ENCODE results near the gene LRRC31.
A peak's percentile ranks its signal among the peaks of the same experiment; 100 is the strongest.

The LRRC31 gene

DNA sequence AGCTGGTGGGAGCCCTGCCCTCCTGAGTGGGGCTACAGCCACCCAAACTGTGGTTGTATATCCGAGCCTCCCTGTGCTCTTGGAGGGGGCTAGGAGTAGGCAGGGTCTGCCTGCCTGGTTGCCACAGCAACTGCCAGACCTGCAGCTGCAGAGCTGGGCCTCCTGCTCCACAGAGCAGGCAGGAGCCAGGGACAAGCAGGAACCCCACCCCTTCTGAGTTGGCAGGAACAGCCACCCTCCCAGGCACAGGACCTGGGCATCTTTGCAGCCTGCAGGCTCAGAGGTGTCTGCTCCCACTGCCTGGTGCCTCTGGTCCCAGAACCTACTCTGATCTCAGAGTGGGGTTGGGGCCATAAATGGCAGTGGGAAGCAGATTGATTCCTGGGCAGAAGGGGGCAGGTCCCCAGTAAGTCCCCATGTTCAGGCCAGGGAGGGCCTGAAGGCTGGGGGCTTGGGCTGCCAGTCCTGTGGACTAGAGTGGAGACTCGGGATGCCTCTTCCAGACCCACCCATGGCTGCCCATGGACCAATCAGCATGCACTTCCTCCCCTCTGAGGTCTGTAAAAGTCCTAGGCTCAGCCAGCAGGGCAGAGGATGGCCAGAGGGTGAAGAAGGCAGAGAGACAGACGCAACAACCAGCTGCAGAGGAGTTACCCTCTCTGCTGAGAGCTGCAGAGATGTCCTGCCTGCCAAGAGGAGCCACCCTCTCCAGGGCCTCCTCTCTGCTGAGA lies 10.3 kb upstream of the LRRC31 start:
- no peak for DNase-seq (ENCODE audit: low read depth)
- no peak overlapping the region for H3K4me3 ChIP-seq (ENCODE audit: low read length)
- TF ChIP-seq, protein P1, sequence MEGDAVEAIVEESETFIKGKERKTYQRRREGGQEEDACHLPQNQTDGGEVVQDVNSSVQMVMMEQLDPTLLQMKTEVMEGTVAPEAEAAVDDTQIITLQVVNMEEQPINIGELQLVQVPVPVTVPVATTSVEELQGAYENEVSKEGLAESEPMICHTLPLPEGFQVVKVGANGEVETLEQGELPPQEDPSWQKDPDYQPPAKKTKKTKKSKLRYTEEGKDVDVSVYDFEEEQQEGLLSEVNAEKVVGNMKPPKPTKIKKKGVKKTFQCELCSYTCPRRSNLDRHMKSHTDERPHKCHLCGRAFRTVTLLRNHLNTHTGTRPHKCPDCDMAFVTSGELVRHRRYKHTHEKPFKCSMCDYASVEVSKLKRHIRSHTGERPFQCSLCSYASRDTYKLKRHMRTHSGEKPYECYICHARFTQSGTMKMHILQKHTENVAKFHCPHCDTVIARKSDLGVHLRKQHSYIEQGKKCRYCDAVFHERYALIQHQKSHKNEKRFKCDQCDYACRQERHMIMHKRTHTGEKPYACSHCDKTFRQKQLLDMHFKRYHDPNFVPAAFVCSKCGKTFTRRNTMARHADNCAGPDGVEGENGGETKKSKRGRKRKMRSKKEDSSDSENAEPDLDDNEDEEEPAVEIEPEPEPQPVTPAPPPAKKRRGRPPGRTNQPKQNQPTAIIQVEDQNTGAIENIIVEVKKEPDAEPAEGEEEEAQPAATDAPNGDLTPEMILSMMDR (IDR thresholded peaks at IDR 0.05; ENCODE audit: insufficient read depth, low read depth, low read length, missing control alignments): no peak

DNA sequence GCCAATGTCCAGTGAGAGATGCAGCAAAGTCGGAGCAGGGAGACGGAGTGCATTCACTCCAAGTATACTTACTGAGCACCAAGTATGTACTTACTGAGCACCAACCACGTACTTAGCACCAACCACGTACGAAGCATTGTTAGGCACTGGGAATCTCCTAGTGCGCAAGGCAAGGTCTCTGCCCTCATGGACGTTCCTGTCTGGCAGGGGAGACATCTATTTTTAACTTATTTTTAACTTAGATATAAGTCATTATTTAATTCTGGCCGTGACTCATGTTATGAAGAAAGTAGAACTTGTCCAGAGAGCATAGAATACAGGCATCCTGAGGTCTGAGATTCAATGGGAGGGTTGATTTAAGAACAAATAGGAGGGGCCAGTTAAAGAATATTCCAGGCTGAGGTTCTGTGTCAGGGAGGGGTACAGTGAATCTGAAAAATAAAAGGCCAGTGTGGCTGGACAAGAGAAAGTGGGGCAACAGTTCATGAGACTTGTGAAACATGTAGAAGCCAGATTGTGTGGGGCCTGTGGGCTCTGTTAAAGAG lies 9.3 kb upstream of the LRRC31 start:
- no peak overlapping the region for H3K4me3 ChIP-seq (ENCODE audit: low read length)

DNA sequence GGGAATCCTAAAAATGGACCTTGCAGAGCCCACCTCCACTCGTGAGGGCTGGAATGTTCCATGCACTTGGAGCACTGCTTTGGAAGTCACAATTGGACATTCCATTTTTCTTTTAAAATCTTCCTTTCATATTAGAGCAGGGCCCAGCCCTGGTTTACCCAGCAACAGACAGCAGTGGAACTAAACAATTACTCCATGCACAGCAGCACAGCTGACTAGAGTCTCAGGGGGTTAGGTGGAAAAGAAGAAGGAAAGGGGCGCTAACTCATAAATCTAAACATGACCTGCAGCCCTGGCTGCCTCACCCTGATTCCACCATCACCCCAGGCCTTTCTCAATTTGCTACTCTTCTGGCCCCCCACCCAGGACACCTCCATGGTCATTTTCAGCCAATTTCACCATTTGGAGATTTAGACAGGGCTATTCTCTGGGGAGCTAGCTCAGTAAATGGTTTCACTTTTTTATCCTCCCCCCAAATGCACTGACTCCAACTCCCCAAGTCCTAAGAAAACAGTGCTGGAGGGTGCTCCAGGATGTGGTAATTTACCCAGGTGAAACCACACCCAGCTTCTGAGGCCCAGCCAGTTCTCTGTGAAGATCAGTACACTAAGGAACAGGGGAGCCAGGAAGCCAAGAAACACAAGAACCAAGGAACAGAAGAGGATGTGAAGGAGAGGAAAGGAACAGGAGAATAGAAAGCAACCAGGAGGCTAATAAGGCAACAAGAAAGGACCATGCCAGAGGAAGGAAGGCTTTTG lies 1.6 kb upstream of the LRRC31 start:
- H3K4me3 ChIP-seq (ENCODE audit: low read length): no peak overlapping the region
- DNase-seq (ENCODE audit: low read depth): peak; percentile 48
- TF ChIP-seq, protein P1 (IDR thresholded peaks at IDR 0.05; ENCODE audit: insufficient read depth, low read depth, low read length, missing control alignments): no peak

More for the DNA sequence above, 9.3 kb upstream of the LRRC31 start:
- TF ChIP-seq, protein P1 (IDR thresholded peaks at IDR 0.05; ENCODE audit: insufficient read depth, low read depth, low read length, missing control alignments): no peak
- no peak for DNase-seq (ENCODE audit: low read depth)

DNA sequence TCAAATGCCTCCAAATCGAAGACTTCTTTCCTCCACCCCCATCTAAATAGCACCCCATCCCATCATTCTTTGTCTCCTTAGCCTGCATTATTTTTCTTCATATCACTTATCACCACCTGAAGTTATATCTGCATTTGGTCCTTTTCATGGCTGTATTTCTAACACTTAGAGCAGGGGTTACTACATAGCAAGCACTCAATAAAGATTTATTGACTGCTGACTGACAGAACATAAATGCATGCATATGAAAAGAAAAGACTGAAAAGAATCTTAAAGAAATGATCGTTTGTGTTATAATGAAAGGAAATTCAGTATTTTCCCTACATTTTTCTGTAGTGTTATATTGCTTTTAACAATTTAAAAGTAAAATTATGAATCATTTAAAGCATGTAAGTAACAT lies 1.4 kb downstream of the LRRC31 start:
- H3K4me3 ChIP-seq (ENCODE audit: low read length): no peak overlapping the region
- TF ChIP-seq, protein P1 (IDR thresholded peaks at IDR 0.05; ENCODE audit: insufficient read depth, low read depth, low read length, missing control alignments): no peak
- no peak for DNase-seq (ENCODE audit: low read depth)

DNA sequence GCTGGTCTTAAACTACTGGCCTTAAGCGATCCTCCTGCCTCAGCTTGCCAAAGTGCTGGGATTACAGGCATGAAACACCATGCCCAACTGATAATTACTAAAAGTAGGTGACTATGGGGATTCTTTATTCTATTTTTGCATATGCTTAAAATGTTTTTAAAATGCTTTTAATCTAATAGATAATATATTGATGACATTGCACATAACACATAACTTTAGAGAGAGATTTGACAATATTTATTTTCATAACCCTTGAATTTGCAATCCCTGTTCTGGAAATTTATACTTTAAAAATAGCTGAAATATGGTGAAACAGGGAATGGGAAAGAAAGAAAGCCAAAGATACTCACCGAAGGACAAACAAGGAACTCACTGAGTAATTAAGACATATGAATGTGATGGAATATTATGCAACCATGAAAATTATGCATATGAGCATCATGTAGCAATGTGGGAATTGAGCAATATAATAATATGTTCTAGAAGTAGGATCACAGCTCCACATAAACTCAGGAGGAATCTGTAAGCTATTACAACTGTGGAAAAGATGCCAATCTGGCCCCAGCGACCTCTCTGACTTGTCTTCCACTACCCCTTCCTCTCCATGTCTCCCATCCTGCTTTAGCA lies 2.0 kb downstream of the LRRC31 start:
- no peak for DNase-seq (ENCODE audit: low read depth)
- H3K4me3 ChIP-seq (ENCODE audit: low read length): no peak overlapping the region
- TF ChIP-seq, protein P1 (IDR thresholded peaks at IDR 0.05; ENCODE audit: insufficient read depth, low read depth, low read length, missing control alignments): no peak

DNA sequence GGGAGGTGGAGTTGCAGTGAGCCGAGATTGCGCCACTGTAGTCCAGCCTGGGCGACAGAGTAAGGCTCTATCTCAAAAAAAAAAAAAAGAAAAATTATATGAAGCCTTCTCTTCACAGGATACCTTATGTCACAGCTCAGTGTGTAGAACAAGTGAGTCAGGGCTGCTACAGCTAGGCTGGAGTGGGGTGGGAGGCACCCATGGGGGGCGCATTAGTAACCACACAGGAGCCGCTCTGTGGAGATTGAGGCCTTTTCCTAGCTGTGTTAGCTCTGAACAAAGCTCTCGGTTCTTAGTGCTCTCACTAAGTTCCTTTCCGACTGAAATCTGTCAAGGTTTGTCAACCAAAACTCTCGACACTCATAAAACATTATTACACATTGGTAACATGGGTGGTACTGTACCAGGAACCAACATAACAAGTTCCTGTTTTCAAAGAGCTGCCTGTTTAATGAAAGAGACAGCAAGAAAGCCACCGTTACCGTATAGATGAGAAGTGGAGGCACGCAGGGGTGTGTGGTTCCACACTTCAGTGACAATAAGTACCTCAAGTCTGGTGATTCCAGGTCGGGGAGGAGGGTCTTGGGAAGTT lies 4.5 kb downstream of the LRRC31 start:
- TF ChIP-seq, protein P1 (IDR thresholded peaks at IDR 0.05; ENCODE audit: insufficient read depth, low read depth, low read length, missing control alignments): no peak
- DNase-seq (ENCODE audit: low read depth): no peak
- H3K4me3 ChIP-seq (ENCODE audit: low read length): no peak overlapping the region

Measured in epithelial cell of esophagus (primary cell).